DND-41 (cell line): ENCODE measurements around the gene UBASH3B.

Source experiments
- CTCF ChIP-seq: IDR thresholded peaks from 2 replicates; pipeline ENCODE4 v1.5.1; 2012; ENCODE audit warnings: borderline replicate concordance, low read length, moderate library complexity, mild to moderate bottlenecking; ENCODE audit not compliant: poor library complexity, severe bottlenecking; ENCODE audit errors: extremely low read depth
- EZH2 ChIP-seq: IDR thresholded peaks from 3 replicates; pipeline ENCODE4 v1.6.1; 2012; ENCODE audit warnings: borderline replicate concordance, low read depth, mild to moderate bottlenecking, moderate library complexity, low read length, inconsistent platforms; ENCODE audit not compliant: severe bottlenecking

DNA sequence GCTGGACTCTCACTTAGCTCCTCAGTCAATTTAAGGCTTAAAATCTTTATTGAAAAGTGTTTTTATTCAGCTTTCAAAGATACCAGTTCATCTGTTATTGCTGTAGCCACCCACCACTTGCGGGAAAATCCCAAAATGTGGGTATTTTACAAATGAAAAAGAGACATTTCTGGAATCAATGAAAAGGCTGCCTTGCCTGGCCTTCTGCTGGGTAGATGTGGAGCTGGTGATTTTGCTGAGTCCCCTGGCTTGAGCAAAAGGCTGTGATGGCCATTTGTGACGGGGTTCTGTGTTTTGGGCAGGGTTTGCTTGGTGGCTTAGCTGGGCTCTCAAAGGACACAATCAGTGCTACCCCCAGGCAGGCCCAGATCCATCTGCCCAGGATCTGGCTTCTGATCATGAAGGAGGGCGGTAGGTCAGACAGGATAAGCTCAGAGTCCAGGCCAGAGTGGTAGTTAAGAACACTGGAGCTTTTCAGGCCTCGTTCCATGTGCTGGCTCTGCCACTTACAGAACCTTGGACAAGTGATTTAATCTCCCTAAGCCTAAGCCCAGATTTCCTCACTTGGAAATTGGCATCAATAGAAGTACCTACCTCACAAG lies 36.1 kb downstream of the UBASH3B start:
- TF ChIP-seq CTCF (no peak), EZH2 (no peak)
